HG03103 (cell line): ENCODE measurements around the gene RHOG.

Experiments
- ATAC-seq: cut with Tn5 transposase; IDR thresholded peaks from one replicate; pipeline ENCODE4 v1.9.1; 2021; ENCODE audit warnings: low read depth; ENCODE audit not compliant: unreplicated experiment

The RHOG gene

DNA sequence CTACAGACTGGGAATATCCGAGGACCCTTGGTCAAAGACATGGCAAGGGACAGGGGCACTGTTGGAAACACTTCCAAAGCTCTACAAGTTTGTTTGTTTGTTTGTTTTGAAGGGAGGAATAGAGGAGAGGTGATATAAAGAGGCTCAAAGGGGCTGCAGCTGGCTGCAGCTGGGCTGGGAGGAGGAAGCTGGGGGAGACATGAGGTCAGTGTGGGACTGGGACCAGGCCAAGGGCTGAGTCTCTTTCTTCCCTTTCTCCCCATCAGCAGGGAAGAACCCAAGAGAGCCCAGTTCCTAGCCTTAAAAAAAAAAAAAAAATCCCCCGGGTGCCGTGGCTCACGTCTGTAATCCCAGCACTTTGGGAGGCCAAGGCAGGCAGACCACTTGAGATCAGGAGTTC, 5.0 kb downstream of the RHOG start:
- ATAC-seq = no peak

DNA sequence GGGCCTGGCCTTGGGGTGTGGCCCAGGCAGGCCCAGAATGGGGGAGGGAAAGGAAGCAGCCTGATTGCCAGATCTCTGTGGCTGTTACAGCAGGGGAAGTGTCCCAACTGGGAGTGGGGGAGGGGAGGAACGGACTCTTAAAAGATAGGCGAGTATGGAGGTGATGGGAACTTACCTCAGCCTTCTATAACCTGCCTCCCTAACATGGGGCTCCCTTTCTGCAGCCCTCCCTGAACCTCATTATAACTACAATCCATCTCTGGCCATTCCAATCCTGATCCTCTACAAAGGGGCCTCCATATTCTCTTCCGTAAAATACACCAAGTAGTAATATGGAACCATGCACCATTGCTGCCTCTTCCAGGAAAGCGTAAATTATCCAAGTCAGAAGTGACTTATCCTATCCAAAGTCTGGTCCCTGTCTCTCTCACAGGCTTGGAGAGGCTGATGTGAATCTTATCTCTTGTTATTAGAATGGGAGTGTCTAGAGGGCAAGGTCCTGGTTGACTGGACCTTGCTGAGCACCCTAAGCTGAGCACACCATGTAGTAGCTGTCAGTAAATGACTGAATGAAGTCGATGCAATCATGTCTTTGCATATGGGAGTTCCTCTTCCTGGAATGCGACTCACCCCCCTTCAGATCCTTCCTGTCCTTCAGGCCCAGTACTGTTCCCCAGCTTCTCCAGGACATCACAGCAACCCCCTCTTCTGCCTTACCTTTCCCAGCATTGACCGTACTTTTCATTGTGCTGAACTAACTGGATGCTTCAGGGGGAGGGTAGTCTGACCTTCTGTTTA, 5.9 kb downstream of the RHOG start:
- ATAC-seq = no peak

DNA sequence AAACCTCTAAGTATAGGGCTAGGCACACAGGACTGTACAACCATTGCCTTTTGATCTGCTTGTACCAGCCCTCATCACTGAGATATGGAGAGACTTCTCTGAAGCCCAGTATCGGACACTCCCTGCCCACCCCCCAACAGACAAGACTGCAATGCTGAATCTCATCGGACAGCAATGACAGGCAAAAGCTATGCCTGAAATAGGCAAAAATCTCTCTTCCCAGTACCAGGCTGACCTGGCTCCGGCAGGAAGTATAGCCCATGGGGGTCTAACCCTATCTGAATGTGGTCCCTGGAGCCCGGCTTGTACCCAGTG, 6.5 kb downstream of the RHOG start:
- ATAC-seq = no peak

DNA sequence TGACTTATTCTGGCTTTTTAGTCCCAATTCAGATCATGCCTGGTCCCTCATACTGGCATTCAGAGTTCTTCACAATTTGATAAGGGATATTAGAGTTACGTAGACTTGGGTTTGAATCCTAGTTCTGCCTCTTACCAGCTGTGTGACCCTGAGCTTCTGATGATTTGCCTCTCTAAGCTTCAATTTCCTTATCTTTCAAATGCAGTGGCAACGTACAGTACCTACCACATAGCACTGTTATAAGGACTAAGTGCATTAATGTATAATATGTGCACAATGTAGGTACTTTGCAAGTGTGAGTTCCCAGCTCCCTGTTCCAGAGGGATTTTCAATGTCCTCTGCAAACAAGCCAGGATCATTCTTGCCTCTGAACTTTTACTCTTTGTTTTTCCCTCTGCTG, 7.3 kb downstream of the RHOG start:
- ATAC-seq = no peak

DNA sequence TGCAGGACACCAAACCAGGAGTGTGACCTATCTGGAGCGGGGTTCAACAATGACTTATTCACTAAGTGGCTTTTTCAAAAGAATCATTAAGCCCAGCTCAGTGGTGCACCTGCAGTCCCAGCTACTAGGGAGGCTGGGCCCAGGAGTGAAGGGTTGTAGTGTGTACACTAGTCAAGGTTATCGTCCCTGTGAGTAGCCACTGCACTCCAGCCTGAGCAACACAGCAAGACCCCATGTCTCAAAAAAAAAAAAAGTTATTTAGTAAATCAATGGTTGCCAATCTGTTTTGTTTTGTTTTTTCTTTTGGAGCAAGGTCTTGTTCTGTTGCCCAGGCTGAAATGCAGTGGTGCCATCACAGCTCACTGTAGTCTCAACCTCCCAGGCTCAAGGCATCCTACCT, 7.9 kb downstream of the RHOG start:
- ATAC-seq = no peak

DNA sequence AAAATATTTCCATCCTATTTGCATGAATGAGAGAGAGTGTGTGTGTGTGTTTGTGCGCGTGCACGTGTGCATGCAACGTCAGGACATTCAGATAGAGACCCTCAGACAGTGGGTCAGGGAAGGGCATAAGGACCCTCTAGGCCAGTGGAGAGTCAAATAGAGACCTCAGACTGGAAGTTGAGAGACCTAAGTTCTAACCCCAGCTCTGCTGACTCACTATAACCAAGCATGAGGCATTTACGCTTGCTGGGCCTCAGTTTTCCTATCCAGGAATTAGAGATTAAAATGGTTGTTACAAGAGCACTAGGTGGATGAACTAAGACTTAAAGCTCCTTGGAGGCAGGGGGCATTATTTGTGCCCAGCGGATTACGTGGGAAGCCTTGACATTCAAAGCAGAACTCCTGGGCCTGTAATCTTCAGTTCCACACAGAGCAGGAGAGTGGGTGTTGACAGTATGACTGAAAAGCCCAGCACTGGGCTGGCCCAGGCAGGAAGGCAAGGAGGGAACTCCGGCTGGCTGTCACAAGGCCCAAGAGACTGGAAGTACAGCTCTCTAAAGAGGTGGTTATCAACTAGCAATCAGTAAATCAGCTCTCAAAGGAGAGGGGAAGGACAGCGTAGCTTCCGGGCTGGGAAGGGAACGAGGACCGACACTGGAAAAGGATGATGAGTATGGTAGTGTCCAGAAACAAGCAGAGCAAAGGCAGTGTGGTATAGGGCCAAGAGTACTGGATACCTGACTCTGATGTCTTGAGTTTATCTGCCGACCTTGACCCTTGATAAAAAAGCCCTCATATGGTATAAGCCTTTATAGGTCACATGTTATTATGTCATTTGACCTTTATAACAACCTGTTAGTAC, 9.2 kb downstream of the RHOG start:
- ATAC-seq = no peak

DNA sequence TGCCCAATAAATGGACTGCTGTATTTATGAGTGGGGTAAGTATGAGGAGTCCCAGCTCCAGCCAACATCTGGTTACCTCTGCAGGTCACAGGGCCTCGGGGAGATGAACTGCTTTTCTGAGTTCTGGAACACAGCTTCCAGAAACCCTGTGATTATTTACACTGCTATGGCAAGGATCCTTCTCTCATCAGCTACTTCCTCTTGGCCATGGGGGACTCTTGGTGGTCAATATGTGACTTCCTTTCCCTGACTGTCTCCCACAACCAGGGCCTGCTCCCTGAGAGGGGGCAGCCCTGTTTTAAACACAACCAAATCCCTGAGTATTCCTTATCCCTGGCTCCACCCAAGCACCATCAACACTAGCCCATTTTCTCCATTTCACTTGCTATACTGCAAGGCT, 10.0 kb downstream of the RHOG start:
- ATAC-seq = no peak

DNA sequence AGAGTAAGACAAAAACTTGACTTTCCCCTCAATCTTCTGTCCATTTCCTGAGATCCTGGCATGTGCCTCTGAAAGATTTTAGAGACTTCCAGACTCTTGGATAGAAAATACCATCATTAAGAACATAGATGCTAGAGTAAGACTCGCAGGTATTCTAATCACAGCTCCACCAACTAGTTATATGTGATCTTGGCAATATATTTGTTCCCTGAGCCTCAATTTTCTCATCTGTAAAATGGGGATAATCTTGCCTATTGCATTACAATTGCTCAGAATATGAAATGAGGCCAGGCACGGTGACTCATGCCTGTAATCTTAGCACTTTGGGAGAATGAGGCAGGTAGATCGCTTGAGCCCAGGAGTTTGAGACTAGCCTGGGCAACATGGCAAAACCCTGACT, 10.7 kb downstream of the RHOG start:
- ATAC-seq = no peak

DNA sequence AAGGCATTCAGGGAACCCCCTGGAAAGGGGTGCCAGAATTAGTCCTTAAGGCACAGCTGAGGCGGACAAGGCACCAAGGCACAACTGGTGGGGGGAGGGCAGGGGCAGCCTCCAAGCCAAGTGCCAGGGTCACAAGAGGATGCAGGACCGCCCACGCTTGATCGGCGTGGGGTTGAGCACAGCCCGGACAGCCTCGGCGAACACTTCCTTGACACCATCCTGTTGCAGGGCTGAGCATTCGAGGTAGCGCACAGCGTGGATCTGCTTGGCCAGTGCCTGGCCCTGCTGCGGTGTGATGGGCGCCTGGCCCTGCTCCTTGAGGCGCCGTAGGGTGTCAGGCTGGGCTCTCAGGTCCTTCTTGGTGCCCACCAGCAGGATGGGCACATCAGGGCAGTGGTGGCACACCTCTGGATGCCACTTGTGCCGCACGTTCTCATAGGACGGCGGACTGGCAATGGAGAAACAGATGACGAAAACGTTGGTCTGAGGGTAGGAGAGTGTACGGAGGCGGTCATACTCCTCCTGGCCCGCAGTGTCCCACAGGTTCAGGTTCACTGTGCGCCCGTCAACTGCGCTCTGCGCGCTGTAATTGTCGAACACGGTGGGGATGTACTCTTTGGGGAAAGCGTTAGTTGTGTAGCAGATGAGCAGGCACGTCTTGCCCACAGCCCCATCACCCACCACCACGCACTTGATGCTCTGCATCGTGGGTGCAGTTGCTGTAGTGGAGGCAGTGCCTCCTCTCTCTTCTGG, 13.1 kb downstream of the RHOG start:
- no peak for ATAC-seq

DNA sequence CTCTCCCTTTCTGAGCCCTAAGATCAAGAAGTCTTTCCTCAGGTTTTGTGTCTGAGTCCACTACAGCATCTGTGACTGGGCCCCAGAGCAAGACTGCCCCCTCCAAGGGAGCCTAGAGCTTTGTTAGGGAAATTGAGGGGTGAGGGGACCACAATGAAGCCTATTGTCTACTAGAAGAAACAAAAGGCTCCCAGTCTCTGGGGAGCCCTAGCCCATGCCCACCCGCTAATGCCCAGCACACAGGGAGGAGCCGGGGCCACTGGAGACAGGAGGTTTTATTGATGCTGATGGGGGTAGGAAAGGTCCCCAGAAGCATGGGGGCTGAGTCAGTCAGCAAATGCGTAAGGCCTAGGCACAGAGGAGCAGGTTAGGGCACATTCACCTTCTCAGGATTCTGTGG, 14.0 kb downstream of the RHOG start:
- ATAC-seq = no peak

DNA sequence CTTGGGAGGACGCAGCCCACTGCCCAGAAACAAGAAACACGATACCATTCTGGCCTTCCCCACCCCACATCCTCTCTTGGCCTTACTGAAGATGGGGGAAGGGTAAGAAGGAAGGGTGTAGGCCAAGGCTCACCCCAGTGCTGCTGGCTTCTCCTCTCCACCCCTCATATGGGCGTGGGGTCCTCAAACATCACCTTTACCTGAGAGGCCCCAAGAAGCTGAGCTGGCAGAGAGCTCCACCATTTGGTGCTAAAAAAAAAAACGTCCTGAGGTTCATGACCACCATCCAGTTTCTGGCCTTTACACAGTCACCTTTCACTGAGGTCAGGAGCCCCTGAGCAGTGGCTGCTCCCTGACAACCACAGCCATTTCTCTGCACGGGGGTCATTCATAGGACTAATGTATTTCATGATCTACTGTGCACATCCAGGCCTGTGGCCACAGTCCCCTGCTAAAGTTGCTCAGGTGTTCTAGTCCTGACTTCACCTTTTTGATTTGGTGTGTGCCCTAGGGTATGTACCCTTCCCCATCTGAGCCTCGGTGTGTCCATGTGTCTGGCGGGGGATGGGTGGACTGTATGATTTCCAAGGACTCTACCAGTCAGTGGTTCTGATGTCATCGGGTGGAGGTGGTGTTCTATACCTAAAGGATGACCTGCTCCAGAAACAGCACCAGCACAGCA, 15.1 kb downstream of the RHOG start:
- ATAC-seq = no peak

DNA sequence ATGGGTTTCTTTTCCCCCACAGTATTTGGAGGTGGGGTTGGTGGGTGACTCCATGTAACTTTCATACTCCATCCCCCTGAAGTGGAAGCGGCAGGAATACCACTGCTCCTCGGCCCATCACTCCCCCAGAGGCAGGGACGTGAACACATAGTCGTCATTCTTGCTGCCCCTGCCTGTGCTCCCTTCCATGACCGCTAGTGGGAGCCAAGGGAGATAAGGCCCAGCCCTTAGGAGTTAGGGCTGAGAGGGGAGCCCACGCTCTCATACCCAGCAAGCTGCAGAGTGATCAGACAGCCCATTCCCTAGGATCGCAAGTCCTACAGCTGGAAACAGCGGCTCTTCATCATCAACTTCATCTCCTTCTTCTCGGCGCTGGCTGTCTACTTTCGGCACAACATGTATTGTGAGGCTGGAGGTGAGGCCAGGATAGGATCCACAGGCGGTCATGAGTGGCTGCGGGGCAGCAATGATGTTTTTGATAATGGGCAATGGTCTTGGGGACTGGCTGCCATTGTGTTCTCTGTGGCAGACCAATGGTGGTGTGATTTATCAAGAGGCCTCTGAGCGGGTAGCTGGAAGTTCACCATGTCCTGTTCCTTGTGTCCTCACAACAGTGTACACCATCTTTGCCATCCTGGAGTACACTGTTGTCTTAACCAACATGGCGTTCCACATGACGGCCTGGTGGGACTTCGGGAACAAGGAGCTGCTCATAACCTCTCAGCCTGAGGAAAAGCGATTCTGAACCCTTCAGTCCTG, 15.9 kb downstream of the RHOG start:
- ATAC-seq = no peak

DNA sequence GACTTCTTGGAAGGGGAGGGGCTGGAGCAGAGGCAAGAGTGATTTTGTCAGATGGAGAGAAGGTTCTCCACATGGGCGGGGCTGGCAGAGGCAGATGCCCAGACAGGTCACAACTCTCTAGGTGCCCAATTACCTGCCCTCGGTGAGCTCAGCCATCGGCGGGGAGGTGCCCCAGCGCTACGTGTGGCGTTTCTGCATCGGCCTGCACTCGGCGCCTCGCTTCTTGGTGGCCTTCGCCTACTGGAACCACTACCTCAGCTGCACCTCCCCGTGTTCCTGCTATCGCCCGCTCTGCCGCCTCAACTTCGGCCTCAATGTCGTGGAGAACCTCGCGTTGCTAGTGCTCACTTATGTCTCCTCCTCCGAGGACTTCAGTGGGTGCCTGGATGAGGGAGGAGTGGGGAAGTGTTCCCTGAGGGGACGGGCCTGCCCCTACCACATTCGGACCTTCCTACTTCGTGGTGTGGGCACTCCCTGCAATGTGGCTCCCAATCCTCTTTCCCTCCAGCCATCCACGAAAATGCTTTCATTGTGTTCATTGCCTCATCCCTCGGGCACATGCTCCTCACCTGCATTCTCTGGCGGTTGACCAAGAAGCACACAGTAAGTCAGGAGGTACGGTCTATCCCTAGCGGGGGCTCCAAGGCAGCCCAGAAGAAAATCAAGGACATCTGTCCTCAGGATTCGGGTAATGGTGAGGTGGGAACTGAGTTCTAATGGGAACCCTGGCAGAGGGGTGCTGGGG, 16.8 kb downstream of the RHOG start:
- ATAC-seq = no peak

DNA sequence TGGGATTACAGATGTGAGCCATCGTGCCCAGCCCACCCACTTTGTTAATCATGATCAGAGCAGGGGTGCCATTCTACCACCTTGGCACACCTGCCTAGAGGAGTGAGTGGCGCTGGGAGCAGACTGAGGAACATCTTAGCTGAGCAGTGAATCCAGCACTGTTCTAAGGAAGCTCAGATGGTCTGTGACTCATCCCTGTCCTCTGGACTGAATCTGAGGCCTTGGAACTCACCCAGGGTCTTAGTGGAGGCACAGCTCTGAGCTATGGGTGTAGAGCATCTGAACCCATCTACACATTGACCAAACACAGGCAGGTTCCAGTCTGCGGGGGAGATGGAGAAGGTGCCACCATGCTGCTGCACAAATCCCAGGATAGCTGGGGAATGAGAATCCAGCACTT, 17.5 kb downstream of the RHOG start:
- no peak for ATAC-seq

DNA sequence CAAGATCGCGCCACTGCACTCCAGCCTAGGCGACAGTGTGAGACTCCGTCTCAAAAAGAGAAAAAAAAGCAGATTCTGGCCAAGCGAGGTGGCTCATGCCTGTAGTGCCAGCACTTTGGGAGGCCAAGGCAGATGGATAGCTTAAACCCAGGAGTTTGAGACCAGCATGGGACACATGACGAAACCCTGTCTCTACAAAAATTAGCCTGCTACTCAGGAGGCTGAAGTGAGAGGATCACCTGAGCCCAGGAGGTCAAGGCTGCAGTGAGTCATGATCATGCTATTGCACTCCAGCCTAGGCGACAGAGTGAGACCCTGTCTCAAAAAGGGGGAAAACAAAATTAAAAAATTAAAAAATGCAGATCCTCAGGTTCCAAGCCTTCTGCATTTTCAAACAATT, 18.4 kb downstream of the RHOG start:
- ATAC-seq = no peak

DNA sequence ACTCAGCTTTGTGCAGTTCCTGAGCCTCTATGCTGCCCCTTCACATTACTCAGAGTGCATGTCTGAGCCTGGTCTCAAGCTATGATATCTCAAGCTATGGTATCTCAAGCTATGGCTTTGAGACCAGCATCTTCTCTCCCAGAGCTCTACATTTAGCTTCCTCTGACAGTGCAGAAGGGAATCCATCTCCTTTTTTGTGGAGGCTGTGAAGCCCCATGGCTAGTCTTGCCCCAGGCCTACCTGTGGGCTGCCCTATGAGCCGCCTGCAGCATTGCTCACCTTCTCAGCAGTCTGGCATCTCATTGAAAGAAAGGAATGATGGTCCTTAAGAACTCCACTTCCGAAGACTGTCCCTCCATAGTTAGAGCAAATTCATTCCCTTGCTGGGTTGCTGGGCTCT, 19.8 kb downstream of the RHOG start:
- ATAC-seq = no peak

DNA sequence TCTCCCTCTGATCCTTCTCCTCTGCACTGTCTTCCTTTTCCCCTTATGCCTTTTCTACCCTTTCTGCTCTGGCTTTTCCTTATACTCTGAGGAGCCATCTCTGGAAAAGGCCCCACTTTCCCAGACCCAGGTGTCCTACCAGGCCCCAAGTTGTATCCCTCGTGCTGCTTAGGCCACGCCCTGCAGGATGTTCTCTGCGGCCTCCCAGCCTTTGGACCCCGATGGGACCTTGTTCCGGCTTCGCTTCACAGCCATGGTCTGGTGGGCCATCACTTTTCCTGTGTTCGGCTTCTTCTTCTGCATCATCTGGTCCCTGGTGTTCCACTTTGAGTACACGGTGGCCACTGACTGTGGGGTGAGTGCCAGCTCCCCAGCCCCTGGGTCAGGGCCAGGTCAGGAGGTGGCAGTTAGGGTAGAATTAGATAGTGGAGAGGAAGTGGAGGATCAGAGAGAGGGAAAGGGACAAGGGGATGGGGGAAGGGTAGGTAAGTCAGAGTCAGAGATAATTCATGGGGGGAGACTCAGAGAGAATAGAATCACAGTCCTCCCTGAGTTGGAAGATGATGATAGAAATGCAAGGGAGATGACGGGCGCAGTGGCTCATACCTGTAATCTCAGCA, 23.5 kb downstream of the RHOG start:
- ATAC-seq = no peak

DNA sequence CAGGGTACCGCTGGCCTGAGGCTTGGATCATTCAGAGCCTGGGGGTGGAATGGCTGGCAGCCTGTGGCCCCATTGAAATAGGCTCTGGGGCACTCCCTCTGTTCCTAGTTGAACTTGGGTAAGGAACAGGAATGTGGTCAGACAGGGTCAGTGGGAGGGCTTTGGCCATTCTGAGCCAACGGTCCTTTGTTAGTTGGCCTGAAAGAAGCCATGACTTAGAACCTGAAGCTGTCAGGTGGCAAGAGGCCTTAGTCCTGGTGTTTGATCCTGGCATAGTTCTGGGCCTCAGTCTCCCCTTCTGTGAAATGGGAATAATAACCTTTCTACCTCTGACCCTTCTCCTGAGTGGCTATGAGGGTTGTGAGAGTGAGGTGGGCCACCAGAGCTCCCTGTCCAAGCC, 24.1 kb downstream of the RHOG start:
- no peak for ATAC-seq

DNA sequence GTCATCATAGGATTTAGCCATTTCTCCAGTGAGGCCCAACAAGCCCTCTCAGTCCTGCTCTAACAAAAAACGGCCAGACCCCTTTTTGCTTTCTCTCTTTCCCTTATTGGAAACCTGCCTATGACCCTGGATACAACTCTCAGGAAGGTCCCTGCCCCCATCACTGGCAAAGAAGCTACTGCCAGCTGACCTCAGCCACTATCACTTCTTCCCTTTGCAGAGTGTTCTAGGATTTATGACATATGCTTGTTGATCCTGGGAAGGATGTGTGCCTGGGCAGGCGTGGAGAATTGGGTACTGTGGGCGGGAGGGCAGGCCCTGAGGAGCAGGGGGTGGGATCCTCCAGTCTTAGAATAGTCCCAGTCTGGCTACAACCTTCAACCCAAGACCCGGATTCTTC, 24.9 kb downstream of the RHOG start:
- no peak for ATAC-seq
